HG03064 (cell line): ENCODE measurements around the gene RAMP2.
"Not testable (repeated sequence)": the region's sequence is repeated elsewhere in the genome, so short reads cannot be mapped to it uniquely, and the experiment has no call there.

Experiments
- ATAC-seq: cut with Tn5 transposase; IDR thresholded peaks from one replicate; pipeline ENCODE4 v1.9.1; 2021; ENCODE audit warnings: low read depth; ENCODE audit not compliant: unreplicated experiment

Gene RAMP2

GRCh38 chr17:42767512-42767911, 6.5 kb downstream of the RAMP2 start:
- no peak for ATAC-seq

GRCh38 chr17:42768006-42768405, 7.0 kb downstream of the RAMP2 start:
- not testable (repeated sequence) for ATAC-seq

GRCh38 chr17:42769964-42770363, 8.9 kb downstream of the RAMP2 start:
- not testable (repeated sequence) for ATAC-seq

- no peak for ATAC-seq
Observed at GRCh38 chr17:42772945-42773289, 11.9 kb downstream of the RAMP2 start.

GRCh38 chr17:42773290-42774035, 12.4 kb downstream of the RAMP2 start, which contains the start of gene VPS25:
VPS25 (plus strand) TSS chr17:42773449; CDS start chr17:42773476, 27 bp downstream.
- no peak for ATAC-seq

GRCh38 chr17:42774066-42774745, 13.2 kb downstream of the RAMP2 start:
- no peak for ATAC-seq

GRCh38 chr17:42775534-42776098, 14.6 kb downstream of the RAMP2 start:
- ATAC-seq: no peak

- no peak for ATAC-seq
Observed at GRCh38 chr17:42778570-42778969, 17.5 kb downstream of the RAMP2 start.

- no peak for ATAC-seq
Observed at GRCh38 chr17:42779304-42779935, 18.4 kb downstream of the RAMP2 start.

- no peak for ATAC-seq
Observed at GRCh38 chr17:42779936-42780850, 19.2 kb downstream of the RAMP2 start, which contains the start of gene WNK4. WNK4 (plus strand) TSS chr17:42780610; CDS start chr17:42780699, 89 bp downstream.

- ATAC-seq: no peak
Observed at GRCh38 chr17:42780851-42781638, 20.0 kb downstream of the RAMP2 start.

- no peak for ATAC-seq
Observed at GRCh38 chr17:42781639-42782165, 20.7 kb downstream of the RAMP2 start.

- no peak for ATAC-seq
Observed at GRCh38 chr17:42782166-42783061, 21.4 kb downstream of the RAMP2 start.

GRCh38 chr17:42783062-42783790, 22.2 kb downstream of the RAMP2 start:
- no peak for ATAC-seq

GRCh38 chr17:42783791-42784138, 22.7 kb downstream of the RAMP2 start:
- ATAC-seq: no peak

- ATAC-seq: no peak
Observed at GRCh38 chr17:42784409-42784808, 23.4 kb downstream of the RAMP2 start.

- ATAC-seq: no peak
Observed at GRCh38 chr17:42784811-42785592, 24.0 kb downstream of the RAMP2 start.
